A549 (cell line): ENCODE measurements around the gene TF. TPM values are rescaled to one million over a fixed set of nuclear protein-coding genes. Genes with fewer than 3 reads are reported as not detected.

ENCODE experiments used
- ATAC-seq, 2 experiments: fragments of 200-7000 bp in 1 of 2; fragments of >200 bp in 1 of 2; cut with Nextera tagmentation in 1 of 2; cut with Tn5 transposase in 1 of 2; 3 replicates each; pipeline versions ENCODE4 v1.8.0 to v1.9.1; 2018 to 2020; ENCODE audit warnings: mild to moderate bottlenecking in 1 of 2, moderate library complexity in 1 of 2
- CTCF ChIA-PET: fragments of 300-600 bp; sonication (Branson Sonifier 250); formaldehyde crosslinking; extraction: SDS; loops from one replicate; lab custom pipeline; 2021; ENCODE audit warnings: antibody characterized with exemption, inconsistent platforms; lab: Yijun Ruan, JAX
- POLR2A ChIA-PET: fragments of 350-600 bp; formaldehyde crosslinking; extraction: SDS; loops from one replicate; lab custom pipeline; 2021; ENCODE audit warnings: antibody characterized with exemption, inconsistent platforms; lab: Yijun Ruan, JAX
- DNase-seq, 2 experiments: peaks; one replicate each; pipeline versions ENCODE4 v3.0.0 to v3.0.0-alpha.2; 2011 to 2016; ENCODE audit warnings: low read depth in 1 of 2, low spot score in 1 of 2
- FAIRE-seq: peaks from 2 replicates; lab custom pipeline; 2011; peaks lifted over from hg19 to GRCh38; lab: Jason Lieb, UNC
- H3K27ac ChIP-seq, 2 experiments: fragments of >200 bp; sonication (Bioruptor Twin); formaldehyde crosslinking; 3 replicates each; pipeline ENCODE4 v1.5.1; 2016 to 2017
- H3K4me1 ChIP-seq: fragments of >200 bp; sonication (Bioruptor Twin); formaldehyde crosslinking; 3 replicates; pipeline ENCODE4 v1.6.1; 2016
- H3K4me2 ChIP-seq: fragments of >200 bp; sonication (Bioruptor Twin); formaldehyde crosslinking; 3 replicates; pipeline ENCODE4 v1.6.1; 2016
- H3K4me3 ChIP-seq: fragments of >200 bp; sonication (Bioruptor Twin); formaldehyde crosslinking; 3 replicates; pipeline ENCODE4 v1.5.1; 2016
- H3K9me3 ChIP-seq: fragments of >200 bp; sonication (Bioruptor Twin); formaldehyde crosslinking; 3 replicates; pipeline ENCODE4 v1.6.1; 2016
- BHLHE40 ChIP-seq: IDR thresholded peaks from 2 replicates; pipeline ENCODE4 v1.6.1; 2012; ENCODE audit warnings: low read depth, low read length, inconsistent platforms
- CHD2 ChIP-seq: fragments of 150-350 bp; IDR thresholded peaks from 2 replicates; pipeline ENCODE4 v1.6.1; 2014; ENCODE audit warnings: low read length; ENCODE audit not compliant: partially characterized antibody
- CHD4 ChIP-seq: fragments of 200-600 bp; sonication (generic); IDR thresholded peaks from 2 replicates; pipeline ENCODE4 v1.6.1; 2016; ENCODE audit warnings: antibody characterized with exemption, mild to moderate bottlenecking, borderline replicate concordance
- EHMT2 ChIP-seq: fragments of 200-600 bp; sonication (generic); IDR thresholded peaks from 2 replicates; pipeline ENCODE4 v1.6.1; 2016; ENCODE audit warnings: antibody characterized with exemption, low read depth, mild to moderate bottlenecking, moderate library complexity
- EP300 ChIP-seq, 2 experiments: fragments of >200 bp; sonication (Bioruptor Twin); formaldehyde crosslinking; IDR thresholded peaks; 2 replicates in 1 of 2; 3 replicates in 1 of 2; pipeline ENCODE4 v1.6.1; 2016 to 2017
- ESRRA ChIP-seq: fragments of 150-350 bp; IDR thresholded peaks from 2 replicates; pipeline ENCODE4 v1.6.1; 2014; ENCODE audit warnings: mild to moderate bottlenecking, low read length, borderline replicate concordance
- GATA3 ChIP-seq: IDR thresholded peaks from 2 replicates; pipeline ENCODE4 v1.6.1; 2012; ENCODE audit warnings: borderline replicate concordance
- HEYL ChIP-seq: fragments of 250-450 bp; sonication (Bioruptor Pico); IDR thresholded peaks from 2 replicates; pipeline ENCODE4 v1.8.0; 2021; ENCODE audit warnings: mild to moderate bottlenecking, moderate library complexity
- JUN ChIP-seq, 2 experiments: fragments of >200 bp; sonication (Bioruptor Twin); formaldehyde crosslinking; IDR thresholded peaks; 2 replicates in 1 of 2; 3 replicates in 1 of 2; pipeline ENCODE4 v1.6.1; 2016 to 2017
- KDM5A ChIP-seq: fragments of 200-600 bp; sonication (generic); IDR thresholded peaks from 2 replicates; pipeline ENCODE4 v1.6.1; 2016; ENCODE audit warnings: antibody characterized with exemption, mild to moderate bottlenecking
- MAFK ChIP-seq: fragments of 450-650 bp; IDR thresholded peaks from 2 replicates; pipeline ENCODE4 v1.6.1; 2014; ENCODE audit not compliant: partially characterized antibody
- MYC ChIP-seq: IDR thresholded peaks from 2 replicates; pipeline ENCODE4 v1.6.1; 2012; ENCODE audit warnings: mild to moderate bottlenecking, inconsistent platforms, low read length, improper control_type of control experiment, borderline replicate concordance
- NPAS2 ChIP-seq: fragments of 250-450 bp; sonication (Bioruptor Pico); IDR thresholded peaks from 2 replicates; pipeline ENCODE4 v1.8.0; 2022; ENCODE audit warnings: mild to moderate bottlenecking, moderate library complexity, borderline replicate concordance
- NR3C1 ChIP-seq: fragments of >200 bp; sonication (Bioruptor Twin); formaldehyde crosslinking; IDR thresholded peaks from 3 replicates; pipeline ENCODE4 v1.6.1; 2017
- RAD21 ChIP-seq, 2 experiments: fragments of >200 bp in 1 of 2; sonication (Bioruptor Twin) in 1 of 2; formaldehyde crosslinking in 1 of 2; IDR thresholded peaks in 1 of 2; conservative IDR thresholded peaks in 1 of 2; 2 replicates in 1 of 2; 3 replicates in 1 of 2; pipeline ENCODE4 v1.6.1; 2012 to 2018; ENCODE audit warnings: inconsistent platforms in 1 of 2
- RCOR1 ChIP-seq: fragments of 150-350 bp; IDR thresholded peaks from 2 replicates; pipeline ENCODE4 v1.6.1; 2014; ENCODE audit warnings: antibody characterized with exemption, low read length, low read depth
- TFCP2L1 ChIP-seq: fragments of 250-450 bp; sonication (Bioruptor Pico); IDR thresholded peaks from 2 replicates; pipeline ENCODE4 v1.5.0; 2021; ENCODE audit warnings: mild to moderate bottlenecking
- ZC3H11A ChIP-seq: fragments of 450-650 bp; IDR thresholded peaks from 2 replicates; pipeline ENCODE4 v1.6.1; 2014; ENCODE audit warnings: antibody characterized with exemption, mild to moderate bottlenecking
- WGBS: methylation state at CpG from one replicate; pipeline ENCODE4 v1.1.6; 2017; ENCODE audit errors: missing lambda C conversion rate; 5-methylcytosine and 5-hydroxymethylcytosine counted together
- polyA plus RNA-seq, 4 experiments: library from polyadenylated mRNA; depleted of rRNA in 3 of 4; stranded (reverse); fragments of >200 nt; fragmentation: RNase III in 1 of 4; extraction: RNeasy Plus Mini Kit Qiagen cat#74134 plus additional on column Dnase treatment in 1 of 4; gene quantifications; 2 replicates in 3 of 4; 3 replicates in 1 of 4; pipeline ENCODE4 v1.2.3, GENCODE V29; 2011 to 2017
- TF ChIP-seq, protein P1 (sequence below): fragments of >200 bp; sonication (Bioruptor Twin); formaldehyde crosslinking; IDR thresholded peaks from 2 replicates; pipeline ENCODE4 v1.6.1; 2016
- TF ChIP-seq, protein P2 (sequence below): fragments of 150-350 bp; IDR thresholded peaks from 2 replicates; pipeline ENCODE4 v1.6.1; 2014; ENCODE audit warnings: low read depth, mild to moderate bottlenecking, low read length
- TF ChIP-seq, protein P3 (sequence below): fragments of 200-600 bp; sonication (generic); IDR thresholded peaks from 2 replicates; pipeline ENCODE4 v1.6.1; 2016; ENCODE audit warnings: antibody characterized with exemption, mild to moderate bottlenecking, moderate library complexity
- TF ChIP-seq, protein P4 (sequence below): IDR thresholded peaks from 2 replicates; pipeline ENCODE4 v1.6.1; 2012; ENCODE audit warnings: low read depth, borderline replicate concordance
- TF ChIP-seq, protein P5 (sequence below): fragments of 450-650 bp; IDR thresholded peaks from 2 replicates; pipeline ENCODE4 v1.6.1; 2014; ENCODE audit warnings: antibody characterized with exemption

The TF gene
- polyA plus RNA-seq, 2 of the 4 experiments (the other 2 are of a cell fraction): 0.53 to 10.5 TPM

DNA sequence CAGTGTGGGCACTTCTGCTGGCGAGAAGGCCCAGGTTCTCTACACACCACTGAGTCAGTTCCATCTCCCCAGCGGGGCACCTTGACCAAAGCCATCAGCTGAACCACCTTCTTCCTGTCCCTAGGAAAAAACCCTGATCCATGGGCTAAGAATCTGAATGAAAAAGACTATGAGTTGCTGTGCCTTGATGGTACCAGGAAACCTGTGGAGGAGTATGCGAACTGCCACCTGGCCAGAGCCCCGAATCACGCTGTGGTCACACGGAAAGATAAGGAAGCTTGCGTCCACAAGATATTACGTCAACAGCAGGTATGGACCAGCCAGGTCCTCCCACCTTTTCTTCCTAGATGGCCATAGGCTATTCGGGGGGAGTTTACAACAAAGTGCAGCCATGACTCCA, 29.1 kb downstream of the TF start:
- Histone ChIP-seq H3K9me3 (no peaks in the 10 kb centered on the region), H3K27ac (no peak overlapping the region), H3K4me1 (no peaks in the 10 kb centered on the region), H3K4me3 (no peak overlapping the region), H3K4me2 (no peak overlapping the region)
- POLR2A ChIA-PET: no interaction called here
- DNase-seq: no peak
- FAIRE-seq: no peak
- CTCF ChIA-PET: no interaction called here
- WGBS: 44% methylated on average over 9 of the region's 9 CpGs
- ATAC-seq: no peak
- no peak for TF ChIP-seq ZC3H11A
- no peak for TF ChIP-seq RCOR1
- TF ChIP-seq TFCP2L1 (CRISPR knock-in tag): no peak
- no peak for TF ChIP-seq GATA3
- TF ChIP-seq ESRRA: no peak
- TF ChIP-seq HEYL (CRISPR knock-in tag): no peak
- TF ChIP-seq, protein P1, sequence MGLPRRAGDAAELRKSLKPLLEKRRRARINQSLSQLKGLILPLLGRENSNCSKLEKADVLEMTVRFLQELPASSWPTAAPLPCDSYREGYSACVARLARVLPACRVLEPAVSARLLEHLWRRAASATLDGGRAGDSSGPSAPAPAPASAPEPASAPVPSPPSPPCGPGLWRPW: no peak
- TF ChIP-seq, protein P2, sequence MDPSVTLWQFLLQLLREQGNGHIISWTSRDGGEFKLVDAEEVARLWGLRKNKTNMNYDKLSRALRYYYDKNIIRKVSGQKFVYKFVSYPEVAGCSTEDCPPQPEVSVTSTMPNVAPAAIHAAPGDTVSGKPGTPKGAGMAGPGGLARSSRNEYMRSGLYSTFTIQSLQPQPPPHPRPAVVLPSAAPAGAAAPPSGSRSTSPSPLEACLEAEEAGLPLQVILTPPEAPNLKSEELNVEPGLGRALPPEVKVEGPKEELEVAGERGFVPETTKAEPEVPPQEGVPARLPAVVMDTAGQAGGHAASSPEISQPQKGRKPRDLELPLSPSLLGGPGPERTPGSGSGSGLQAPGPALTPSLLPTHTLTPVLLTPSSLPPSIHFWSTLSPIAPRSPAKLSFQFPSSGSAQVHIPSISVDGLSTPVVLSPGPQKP: no peak
- no peak for TF ChIP-seq EHMT2
- TF ChIP-seq, protein P3, sequence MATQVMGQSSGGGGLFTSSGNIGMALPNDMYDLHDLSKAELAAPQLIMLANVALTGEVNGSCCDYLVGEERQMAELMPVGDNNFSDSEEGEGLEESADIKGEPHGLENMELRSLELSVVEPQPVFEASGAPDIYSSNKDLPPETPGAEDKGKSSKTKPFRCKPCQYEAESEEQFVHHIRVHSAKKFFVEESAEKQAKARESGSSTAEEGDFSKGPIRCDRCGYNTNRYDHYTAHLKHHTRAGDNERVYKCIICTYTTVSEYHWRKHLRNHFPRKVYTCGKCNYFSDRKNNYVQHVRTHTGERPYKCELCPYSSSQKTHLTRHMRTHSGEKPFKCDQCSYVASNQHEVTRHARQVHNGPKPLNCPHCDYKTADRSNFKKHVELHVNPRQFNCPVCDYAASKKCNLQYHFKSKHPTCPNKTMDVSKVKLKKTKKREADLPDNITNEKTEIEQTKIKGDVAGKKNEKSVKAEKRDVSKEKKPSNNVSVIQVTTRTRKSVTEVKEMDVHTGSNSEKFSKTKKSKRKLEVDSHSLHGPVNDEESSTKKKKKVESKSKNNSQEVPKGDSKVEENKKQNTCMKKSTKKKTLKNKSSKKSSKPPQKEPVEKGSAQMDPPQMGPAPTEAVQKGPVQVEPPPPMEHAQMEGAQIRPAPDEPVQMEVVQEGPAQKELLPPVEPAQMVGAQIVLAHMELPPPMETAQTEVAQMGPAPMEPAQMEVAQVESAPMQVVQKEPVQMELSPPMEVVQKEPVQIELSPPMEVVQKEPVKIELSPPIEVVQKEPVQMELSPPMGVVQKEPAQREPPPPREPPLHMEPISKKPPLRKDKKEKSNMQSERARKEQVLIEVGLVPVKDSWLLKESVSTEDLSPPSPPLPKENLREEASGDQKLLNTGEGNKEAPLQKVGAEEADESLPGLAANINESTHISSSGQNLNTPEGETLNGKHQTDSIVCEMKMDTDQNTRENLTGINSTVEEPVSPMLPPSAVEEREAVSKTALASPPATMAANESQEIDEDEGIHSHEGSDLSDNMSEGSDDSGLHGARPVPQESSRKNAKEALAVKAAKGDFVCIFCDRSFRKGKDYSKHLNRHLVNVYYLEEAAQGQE: no peak
- TF ChIP-seq CHD2: no peak
- TF ChIP-seq, all 56 proteins: peak for 0

DNA sequence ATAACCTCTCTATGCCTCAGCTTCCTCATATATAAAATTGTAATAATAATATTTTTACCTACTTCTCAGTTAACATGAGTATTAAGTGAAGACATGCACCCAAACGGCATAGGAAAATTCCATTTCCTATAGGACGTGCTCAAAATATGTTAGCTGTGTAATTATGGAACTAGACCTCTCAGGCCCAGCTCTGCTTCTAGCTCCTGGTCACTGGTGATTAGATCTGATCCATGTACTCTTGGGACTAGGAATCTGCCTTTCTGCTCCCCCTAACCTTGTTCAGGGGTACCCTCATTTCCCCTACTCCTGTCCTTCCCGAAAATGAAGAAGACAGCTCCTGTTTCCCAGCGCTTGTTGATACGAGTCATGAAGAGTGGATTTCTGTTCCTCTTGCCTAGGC, 29.6 kb downstream of the TF start:
- Histone ChIP-seq H3K4me2 (no peak overlapping the region), H3K4me3 (no peak overlapping the region), H3K27ac (no peak overlapping the region), H3K9me3 (no peaks in the 10 kb centered on the region), H3K4me1 (no peaks in the 10 kb centered on the region)
- ChIA-PET POLR2A (no interaction called here), CTCF (interaction anchor here (0.6 to 1.0 kb wide), 2 partner anchors 33 to 1493 kb away, joined by 3 read pairs; no protein-coding TSS in a partner anchor)
- FAIRE-seq: no peak
- no peak for DNase-seq
- WGBS: 83% methylated on average over 5 of the region's 5 CpGs
- TF ChIP-seq KDM5A (no peak), BHLHE40 (no peak), MAFK (no peak), ESRRA (no peak), NR3C1 (no peak), RAD21 (conservative IDR thresholded peaks at IDR 0.05 in 1 of 2, IDR thresholded peaks at IDR 0.05 in 1 of 2) (no peak), NPAS2 (no peak), CHD4 (no peak)
- no peak for ATAC-seq

DNA sequence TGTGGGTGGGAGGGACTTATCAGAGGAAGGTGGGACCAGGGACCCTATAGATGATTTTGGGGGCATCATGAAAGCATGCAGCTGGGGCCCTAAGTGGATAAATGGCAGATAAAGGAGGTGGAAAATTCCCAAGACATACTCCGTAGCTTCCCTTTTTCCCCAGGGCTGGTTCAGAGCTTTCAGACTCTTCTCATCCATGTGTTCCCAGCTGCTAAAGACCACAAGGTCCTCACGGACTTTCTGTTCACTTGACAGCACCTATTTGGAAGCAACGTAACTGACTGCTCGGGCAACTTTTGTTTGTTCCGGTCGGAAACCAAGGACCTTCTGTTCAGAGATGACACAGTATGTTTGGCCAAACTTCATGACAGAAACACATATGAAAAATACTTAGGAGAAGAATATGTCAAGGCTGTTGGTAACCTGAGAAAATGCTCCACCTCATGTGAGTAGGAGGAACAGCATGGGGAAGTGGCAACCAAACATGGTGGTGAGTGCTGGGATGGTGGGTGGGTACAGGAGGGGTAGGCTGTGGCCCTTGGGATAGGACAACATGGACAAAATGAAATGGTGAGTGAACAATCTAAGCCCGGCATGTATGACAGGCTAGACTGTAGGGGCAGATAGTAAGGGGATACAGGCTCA, 30.7 kb downstream of the TF start:
- Histone ChIP-seq H3K4me3 (no peak overlapping the region), H3K4me1 (no peaks in the 10 kb centered on the region), H3K27ac (no peak overlapping the region), H3K9me3 (no peaks in the 10 kb centered on the region), H3K4me2 (no peak overlapping the region)
- no peak for DNase-seq
- FAIRE-seq: no peak
- ChIA-PET CTCF (interaction anchor here (1.0 kb wide), 1 partner anchor 34 kb away, joined by 3 read pairs; no protein-coding TSS in a partner anchor), POLR2A (no interaction called here)
- ATAC-seq: no peak
- 58% methylated on average over 7 of the region's 7 CpGs for WGBS
- TF ChIP-seq EP300 (IDR thresholded peaks at IDR 0.05): no peak
- TF ChIP-seq, protein P4, sequence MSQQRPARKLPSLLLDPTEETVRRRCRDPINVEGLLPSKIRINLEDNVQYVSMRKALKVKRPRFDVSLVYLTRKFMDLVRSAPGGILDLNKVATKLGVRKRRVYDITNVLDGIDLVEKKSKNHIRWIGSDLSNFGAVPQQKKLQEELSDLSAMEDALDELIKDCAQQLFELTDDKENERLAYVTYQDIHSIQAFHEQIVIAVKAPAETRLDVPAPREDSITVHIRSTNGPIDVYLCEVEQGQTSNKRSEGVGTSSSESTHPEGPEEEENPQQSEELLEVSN: no peak
- TF ChIP-seq, protein P2: no peak
- TF ChIP-seq JUN (IDR thresholded peaks at IDR 0.05): no peak
- TF ChIP-seq, protein P5, sequence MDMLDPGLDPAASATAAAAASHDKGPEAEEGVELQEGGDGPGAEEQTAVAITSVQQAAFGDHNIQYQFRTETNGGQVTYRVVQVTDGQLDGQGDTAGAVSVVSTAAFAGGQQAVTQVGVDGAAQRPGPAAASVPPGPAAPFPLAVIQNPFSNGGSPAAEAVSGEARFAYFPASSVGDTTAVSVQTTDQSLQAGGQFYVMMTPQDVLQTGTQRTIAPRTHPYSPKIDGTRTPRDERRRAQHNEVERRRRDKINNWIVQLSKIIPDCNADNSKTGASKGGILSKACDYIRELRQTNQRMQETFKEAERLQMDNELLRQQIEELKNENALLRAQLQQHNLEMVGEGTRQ: no peak
- no peak for TF ChIP-seq MYC
- TF ChIP-seq CHD4: no peak
